ENCODE results near the gene AUTS2.

The AUTS2 gene

DNA sequence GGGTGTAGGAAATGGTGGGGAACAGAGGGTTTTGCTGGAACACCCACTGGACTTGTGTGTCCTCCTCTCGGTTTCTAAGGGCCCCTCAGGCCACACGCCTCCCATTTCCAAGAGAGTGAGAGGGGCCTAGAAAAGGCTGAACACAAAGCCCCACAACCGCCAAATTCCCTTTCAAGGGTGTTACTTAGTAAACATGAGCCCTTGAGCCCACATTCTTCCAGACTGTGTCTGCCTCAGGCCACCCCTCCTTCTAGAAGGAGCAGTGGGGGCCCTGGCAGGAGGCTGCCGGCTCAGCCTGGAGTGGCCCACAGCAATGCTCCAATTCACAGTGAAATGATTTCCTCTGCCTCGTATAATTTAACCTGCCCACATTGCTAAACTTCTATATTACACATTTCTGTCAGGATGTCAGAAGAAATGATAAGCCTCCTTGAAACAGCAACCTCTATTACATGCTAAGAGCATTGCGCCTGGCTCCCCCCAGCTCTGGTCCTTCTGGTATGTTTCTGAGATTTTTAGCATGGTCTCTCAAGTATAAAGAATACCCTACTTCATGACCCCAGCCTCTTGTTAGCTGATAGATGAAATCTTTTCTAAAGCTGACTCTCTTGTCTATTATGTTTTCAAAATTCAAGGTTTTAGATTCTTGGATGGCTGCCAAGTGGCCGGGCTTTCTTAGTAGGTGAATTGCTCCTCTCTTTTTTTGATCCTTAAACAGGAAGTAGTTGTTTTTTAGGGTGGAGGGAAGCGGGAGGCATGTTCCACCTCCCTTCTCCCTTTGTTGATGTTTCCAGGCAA, 859.8 kb downstream of the AUTS2 start:
- TF ChIP-seq CTCF (IDR thresholded peaks at IDR 0.05; ENCODE audit: low read depth, low read length, missing control alignments): no peak
- H3K4me3 ChIP-seq (ENCODE audit: low read depth, low read length): no peak overlapping the region
- no peak for DNase-seq (ENCODE audit: low read depth)

DNA sequence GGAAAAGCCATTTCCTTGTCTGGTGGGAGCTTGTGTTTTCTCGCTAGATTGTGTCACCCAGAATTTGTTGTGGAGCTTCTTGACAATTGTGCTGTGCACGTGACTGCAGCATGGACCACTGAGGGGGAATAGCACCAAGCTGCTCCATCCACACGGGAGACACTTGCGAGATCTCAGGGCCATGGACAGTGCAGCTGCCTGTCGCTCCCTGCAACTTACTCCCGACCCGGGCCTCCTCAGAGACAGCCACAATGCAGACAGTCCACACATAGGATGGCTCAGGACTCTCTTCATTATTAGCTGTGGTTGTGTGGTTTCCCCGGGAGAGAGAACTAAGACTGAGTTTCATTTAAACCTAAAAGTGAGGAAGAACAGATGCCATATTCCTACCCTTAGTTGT, 860.5 kb downstream of the AUTS2 start:
- DNase-seq (ENCODE audit: low read depth): no peak
- no peak overlapping the region for H3K4me3 ChIP-seq (ENCODE audit: low read depth, low read length)
- no peak for TF ChIP-seq CTCF (IDR thresholded peaks at IDR 0.05; ENCODE audit: low read depth, low read length, missing control alignments)

DNA sequence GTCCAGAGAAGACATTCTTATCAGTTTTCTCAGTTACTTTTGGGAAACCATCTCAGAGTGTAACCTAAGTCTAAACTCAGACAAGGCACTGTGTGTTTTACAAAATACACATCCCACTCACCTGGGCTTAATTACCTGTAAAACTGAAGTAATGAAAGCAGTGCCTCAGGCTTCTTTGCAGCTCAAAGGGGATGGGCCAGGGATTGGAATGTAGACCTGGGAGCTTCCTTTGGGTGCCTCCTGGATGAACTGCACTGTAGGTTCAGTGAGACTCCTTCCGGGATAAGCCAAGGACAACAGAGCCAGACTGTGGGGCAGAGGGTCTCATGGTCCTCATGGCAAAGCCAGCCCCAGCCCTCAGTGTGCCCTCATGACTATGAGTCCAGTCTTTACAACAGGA, 861.3 kb downstream of the AUTS2 start:
- TF ChIP-seq CTCF (IDR thresholded peaks at IDR 0.05; ENCODE audit: low read depth, low read length, missing control alignments): no peak
- H3K4me3 ChIP-seq (ENCODE audit: low read depth, low read length): no peak overlapping the region
- DNase-seq (ENCODE audit: low read depth): no peak

DNA sequence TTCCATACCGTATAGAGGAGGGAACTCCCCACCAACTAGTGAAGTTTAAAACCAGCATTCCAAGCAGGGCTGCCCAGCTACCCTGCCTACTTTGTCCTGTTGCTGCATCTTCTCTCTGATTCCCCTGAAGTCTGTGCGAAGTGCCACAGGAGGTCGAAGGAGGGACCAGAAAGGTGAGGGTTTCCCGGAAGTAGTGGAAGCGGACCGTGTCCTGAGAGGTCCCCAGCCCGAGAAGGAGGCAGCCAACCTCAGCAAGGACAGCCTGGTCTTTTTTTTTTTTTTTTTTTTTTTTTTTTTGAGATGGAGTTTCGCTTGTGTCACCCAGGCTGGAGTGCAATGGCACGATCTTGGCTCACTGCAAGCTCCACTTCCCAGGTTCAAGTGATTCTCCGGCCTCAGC, 861.8 kb downstream of the AUTS2 start:
- no peak for DNase-seq (ENCODE audit: low read depth)
- no peak for TF ChIP-seq CTCF (IDR thresholded peaks at IDR 0.05; ENCODE audit: low read depth, low read length, missing control alignments)
- H3K4me3 ChIP-seq (ENCODE audit: low read depth, low read length): no peak overlapping the region

GRCh38 chr7:70460562-70460961, 862.3 kb downstream of the AUTS2 start:
- H3K4me3 ChIP-seq (ENCODE audit: low read depth, low read length): no peak overlapping the region
- DNase-seq (ENCODE audit: low read depth): no peak
- TF ChIP-seq CTCF (IDR thresholded peaks at IDR 0.05; ENCODE audit: low read depth, low read length, missing control alignments): no peak

DNA sequence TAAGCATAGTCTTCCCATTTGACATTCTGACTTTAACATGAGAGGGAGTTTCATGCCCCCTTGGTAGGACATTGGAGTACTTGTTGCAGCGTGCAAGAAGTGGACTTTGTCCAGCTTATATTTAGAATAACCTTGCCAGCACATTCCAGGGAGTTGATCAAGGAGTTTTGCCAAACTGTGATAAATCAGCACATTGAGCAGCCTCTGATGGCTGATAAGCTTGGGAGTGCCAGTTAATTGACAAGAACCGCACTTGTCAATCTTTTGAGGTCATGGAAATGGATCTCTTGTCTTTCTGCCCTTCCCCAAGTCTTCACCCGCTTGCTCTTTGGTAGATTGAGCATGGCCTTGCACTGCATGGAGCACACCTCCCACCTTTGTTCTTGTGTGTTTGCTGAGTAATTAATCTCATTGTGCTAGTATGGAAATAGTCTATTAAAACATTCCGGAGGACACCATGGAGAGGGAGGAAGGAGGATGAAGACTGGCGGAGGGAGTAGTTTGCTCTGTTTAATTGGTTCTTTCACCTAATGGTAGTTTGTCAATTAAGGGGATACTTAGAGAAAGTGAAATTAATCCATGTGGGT, 865.2 kb downstream of the AUTS2 start:
- TF ChIP-seq CTCF (IDR thresholded peaks at IDR 0.05; ENCODE audit: low read depth, low read length, missing control alignments): no peak
- DNase-seq (ENCODE audit: low read depth): no peak
- H3K4me3 ChIP-seq (ENCODE audit: low read depth, low read length): no peak overlapping the region

All from GM12864 (cell line).